GM12878 (cell line): ENCODE measurements around the gene EYA2. TPM values are rescaled to one million over a fixed set of nuclear protein-coding genes. Genes with fewer than 3 reads are reported as not detected.

Source experiments
- ATAC-seq: fragments of 200-7000 bp; cut with Tn5 transposase; 3 replicates; pipeline ENCODE4 v1.9.1; 2020; ENCODE audit warnings: mild to moderate bottlenecking, moderate library complexity
- BruUV-seq: library from RNA; stranded (reverse); fragments of 400-500 nt; replicated peaks from 2 replicates; lab custom pipeline; 2021; lab: Mats Ljungman, UMichigan
- CTCF ChIA-PET: fragments of 300-600 bp; sonication (Branson Sonifier 250); formaldehyde crosslinking; extraction: SDS; loops from one replicate; lab custom pipeline; 2021; ENCODE audit warnings: inconsistent platforms; lab: Yijun Ruan, JAX
- POLR2A ChIA-PET: fragments of 350-600 bp; formaldehyde crosslinking; extraction: SDS; loops from one replicate; lab custom pipeline; 2021; ENCODE audit warnings: inconsistent platforms; lab: Charles Lee
- RAD21 ChIA-PET: fragments of 300-600 bp; sonication (Branson Sonifier 250); formaldehyde crosslinking; loops from one replicate; lab custom pipeline; 2023; ENCODE audit warnings: antibody characterized with exemption; ENCODE audit not compliant: unreplicated experiment; lab: Charles Lee
- SMC1A ChIA-PET: fragments of 300-600 bp; sonication (Branson Sonifier 250); formaldehyde crosslinking; loops from one replicate; lab custom pipeline; 2023; ENCODE audit not compliant: unreplicated experiment, uncharacterized antibody; lab: Charles Lee
- DNase-seq: peaks from one replicate; pipeline ENCODE4 v3.0.0-alpha.2; 2011; ENCODE audit warnings: low read depth, low spot score
- FAIRE-seq: peaks from 3 replicates; lab custom pipeline; 2011; peaks lifted over from hg19 to GRCh38; lab: Jason Lieb, UNC
- H2AFZ ChIP-seq: 2 replicates; pipeline ENCODE4 v1.6.0; 2011; ENCODE audit warnings: low read depth, low read length, control low read depth; ENCODE audit not compliant: control insufficient read depth
- H3K27ac ChIP-seq: 2 replicates; pipeline ENCODE4 v1.5.1; 2011; ENCODE audit warnings: control low read depth; ENCODE audit not compliant: control insufficient read depth, insufficient read depth
- H3K27me3 ChIP-seq, 2 experiments: replicated peaks in 1 of 2; 2 replicates each; pipeline versions ENCODE4 v1.6.0 to v1.6.1; 2011; ENCODE audit warnings: low read length in 1 of 2; ENCODE audit not compliant: control insufficient read depth in 2 of 2, insufficient read depth in 2 of 2
- H3K36me3 ChIP-seq, 2 experiments: 2 replicates each; pipeline ENCODE4 v1.5.1; 2011; ENCODE audit warnings: low read length in 1 of 2; ENCODE audit not compliant: control insufficient read depth in 2 of 2, insufficient read depth in 2 of 2
- H3K4me1 ChIP-seq: 2 replicates; pipeline ENCODE4 v1.6.1; 2011; ENCODE audit warnings: mild to moderate bottlenecking, low read length, moderate library complexity, mixed read lengths; ENCODE audit not compliant: control insufficient read depth, insufficient read depth
- H3K4me2 ChIP-seq: 2 replicates; pipeline ENCODE4 v1.6.0; 2011; ENCODE audit warnings: control low read depth; ENCODE audit not compliant: control insufficient read depth, insufficient read depth
- H3K4me3 ChIP-seq: fragments of 200-600 bp; sonication (generic); 2 replicates; pipeline ENCODE4 v1.5.1; 2016
- H3K79me2 ChIP-seq: 2 replicates; pipeline ENCODE4 v1.6.0; 2011; ENCODE audit warnings: low read length; ENCODE audit not compliant: control insufficient read depth, insufficient read depth
- H3K9ac ChIP-seq: 2 replicates; pipeline ENCODE4 v1.8.0; 2011; ENCODE audit warnings: low read length, control low read depth, mixed read lengths; ENCODE audit not compliant: control insufficient read depth, insufficient read depth
- H3K9me3 ChIP-seq: replicated peaks from 3 replicates; pipeline ENCODE4 v1.5.1; 2011; ENCODE audit warnings: mild to moderate bottlenecking, low read length; ENCODE audit not compliant: control insufficient read depth, insufficient read depth
- H4K20me1 ChIP-seq: 2 replicates; pipeline ENCODE4 v1.6.0; 2011; ENCODE audit not compliant: control insufficient read depth, insufficient read depth
- BCL11A ChIP-seq: IDR thresholded peaks from 2 replicates; pipeline ENCODE4 v1.6.1; 2011; ENCODE audit warnings: low read depth, low read length
- CBFB ChIP-seq: IDR thresholded peaks from 2 replicates; pipeline ENCODE4 v1.6.1; 2016; ENCODE audit warnings: antibody characterized with exemption, low read depth
- E4F1 ChIP-seq: fragments of 450-650 bp; IDR thresholded peaks from 2 replicates; pipeline ENCODE4 v1.6.1; 2018; ENCODE audit warnings: borderline replicate concordance, mild to moderate bottlenecking; ENCODE audit not compliant: partially characterized antibody
- ELK1 ChIP-seq: IDR thresholded peaks from 2 replicates; pipeline ENCODE4 v1.6.1; 2012; ENCODE audit warnings: low read depth, low read length, improper control_type of control experiment
- ESRRA ChIP-seq: IDR thresholded peaks from 2 replicates; pipeline ENCODE4 v1.6.1; 2012; ENCODE audit warnings: mild to moderate bottlenecking, low read length, improper control_type of control experiment
- EZH2 ChIP-seq: IDR thresholded peaks from 2 replicates; pipeline ENCODE4 v1.6.1; 2012; ENCODE audit warnings: low read depth, mild to moderate bottlenecking, control low read depth, inconsistent platforms, low read length, borderline replicate concordance; ENCODE audit not compliant: control insufficient read depth
- IKZF2 ChIP-seq, 2 experiments: fragments of 450-650 bp; IDR thresholded peaks; 2 replicates each; pipeline ENCODE4 v1.6.1; 2017; ENCODE audit warnings: mild to moderate bottlenecking in 2 of 2, moderate library complexity in 2 of 2
- MTA2 ChIP-seq: fragments of 450-650 bp; IDR thresholded peaks from 2 replicates; pipeline ENCODE4 v1.6.1; 2016; ENCODE audit warnings: low read depth, mild to moderate bottlenecking, moderate library complexity
- MYC ChIP-seq: IDR thresholded peaks from 2 replicates; pipeline ENCODE4 v1.6.1; 2011; ENCODE audit warnings: mild to moderate bottlenecking, low read length, moderate library complexity, inconsistent platforms; ENCODE audit not compliant: insufficient read depth, insufficient replicate concordance, insufficient read length, severe bottlenecking
- NR2F1 ChIP-seq: fragments of 450-650 bp; conservative IDR thresholded peaks from 2 replicates; pipeline ENCODE4 v1.6.1; 2017; ENCODE audit warnings: mild to moderate bottlenecking
- PAX5 ChIP-seq: IDR thresholded peaks from 2 replicates; pipeline ENCODE4 v1.6.1; 2011; ENCODE audit warnings: low read depth, low read length, borderline replicate concordance
- PAX8 ChIP-seq: fragments of 450-650 bp; IDR thresholded peaks from 2 replicates; pipeline ENCODE4 v1.6.1; 2017; ENCODE audit warnings: mild to moderate bottlenecking, moderate library complexity
- RELA ChIP-seq: fragments of 450-650 bp; IDR thresholded peaks from 2 replicates; pipeline ENCODE4 v1.8.0; 2014; ENCODE audit warnings: borderline replicate concordance; ENCODE audit not compliant: partially characterized antibody
- REST ChIP-seq: IDR thresholded peaks from 2 replicates; pipeline ENCODE4 v1.6.1; 2012; ENCODE audit warnings: mild to moderate bottlenecking, low read depth, low read length
- TCF3 ChIP-seq: IDR thresholded peaks from 2 replicates; pipeline ENCODE4 v1.6.1; 2012; ENCODE audit warnings: low read depth, mild to moderate bottlenecking, low read length, borderline replicate concordance; ENCODE audit not compliant: insufficient read depth
- TCF7 ChIP-seq: IDR thresholded peaks from 2 replicates; pipeline ENCODE4 v1.6.1; 2014; ENCODE audit warnings: antibody characterized with exemption, borderline replicate concordance
- WGBS: methylation state at CpG from one replicate; pipeline ENCODE4 v1.1.6; 2016; ENCODE audit warnings: low lambda C conversion rate; ENCODE audit not compliant: insufficient replicate concordance, insufficient coverage; ENCODE audit errors: missing lambda C conversion rate; 5-methylcytosine and 5-hydroxymethylcytosine counted together
- in situ Hi-C: fragments of 300-500 bp; cut with MboI; formaldehyde crosslinking; loops from 9 replicates; pipeline ENCODE4 v1.14.3; 2018; ENCODE audit warnings: mixed read lengths
- intact Hi-C: fragments of 100-400 bp; cut with micrococcal nuclease; formaldehyde crosslinking; loops from one replicate; pipeline ENCODE4 v1.14.2; 2022; ENCODE audit not compliant: unreplicated experiment
- polyA plus RNA-seq, 11 experiments: library from polyadenylated mRNA; depleted of rRNA in 4 of 11; unstranded in 6 of 11; stranded (reverse) in 5 of 11; fragments of >200 nt; fragmentation: Nextera tagmentation in 4 of 11; fragmentation: Illumina TruSeq in 1 of 11; extraction: Ambion mirVana in 4 of 11; extraction: Trizol in 1 of 11; gene quantifications; 1 replicate in 1 of 11; 2 replicates in 10 of 11; pipeline versions ENCODE4 v1.2.1 to v1.2.3, GENCODE V29; 2011 to 2016; ENCODE audit warnings: inconsistent platforms in 2 of 11, missing spikeins in 2 of 11, low read depth in 1 of 11
- total RNA-seq, 4 experiments: library from RNA; depleted of rRNA in 3 of 4; stranded (reverse); fragments of >200 nt in 3 of 4; fragmentation: Illumina TruSeq in 1 of 4; extraction: Trizol in 1 of 4; gene quantifications; 2 replicates each; pipeline versions ENCODE4 v1.2.1 to v1.2.3, GENCODE V29; 2013 to 2021

EYA2 gene
- total and polyA plus RNA-seq, 10 of the 15 experiments (the other 5 are each of a cell fraction or from before 2014, with no cell fraction given): 0.20 TPM; not detected in 9

GRCh38 chr20:47054506-47054905 lies 159.9 kb downstream of the EYA2 start:
- RAD21 ChIA-PET: no interaction called here
- H3K27me3 ChIP-seq: peaks cover 0 to 1% of the 10 kb centered on the region in 2 experiments; a peak in 2 of 4 replicates
- no peak overlapping the region for H2AFZ ChIP-seq
- H3K4me2 ChIP-seq: no peak overlapping the region
- FAIRE-seq (no peak), DNase-seq (no peak), ATAC-seq (no peak)
- WGBS: 72% methylated on average over 5 of the region's 5 CpGs
- TF ChIP-seq TCF3: no peak
- TF ChIP-seq IKZF2 (IDR thresholded peaks at IDR 0.05): no peak
- TF ChIP-seq ESRRA: no peak
- no peak for TF ChIP-seq TCF7
- TF ChIP-seq RELA: no peak
- no peak for TF ChIP-seq NR2F1
- TF ChIP-seq ELK1: no peak
- no peak for TF ChIP-seq PAX5
- no peak for TF ChIP-seq CBFB
- TF ChIP-seq MTA2: no peak
- TF ChIP-seq BCL11A: no peak
- no peak for TF ChIP-seq MYC
- no peak for TF ChIP-seq EZH2
- no peak for TF ChIP-seq PAX8
- no peak for TF ChIP-seq E4F1
- no peak for TF ChIP-seq REST
- H4K20me1 ChIP-seq: no peaks in the 10 kb centered on the region
- H3K27ac ChIP-seq: no peak overlapping the region
- no peak overlapping the region for H3K4me3 ChIP-seq
- no peaks in the 10 kb centered on the region for H3K9me3 ChIP-seq
- CTCF ChIA-PET: no interaction called here
- SMC1A ChIA-PET: no interaction called here
- no TSS peak for BruUV-seq
- no peaks in the 10 kb centered on the region for H3K4me1 ChIP-seq
- H3K79me2 ChIP-seq: no peaks in the 10 kb centered on the region
- intact Hi-C loops (no loop called here), in situ Hi-C loops (no loop called here)
- no peaks in the 10 kb centered on the region for H3K36me3 ChIP-seq
- H3K9ac ChIP-seq: no peak overlapping the region
- POLR2A ChIA-PET: no interaction called here
